Esophagus (tissue), 2 donors: ENCODE data around the gene AGAP2. TPM values are rescaled to one million over a fixed set of nuclear protein-coding genes. Genes with fewer than 3 reads are reported as not detected.

Experiments used
- H3K27ac ChIP-seq, 2 donors: one replicate each; pipeline ENCODE4 v1.5.1; 2013; ENCODE audit warnings: low read depth in 2 of 2, mild to moderate bottlenecking in 2 of 2, inconsistent platforms in 1 of 2, low read length in 1 of 2, moderate library complexity in 1 of 2
- H3K27me3 ChIP-seq, 2 donors: one replicate each; pipeline ENCODE4 v1.6.1; 2013; ENCODE audit warnings: low read length in 2 of 2, control low read depth in 1 of 2, mild to moderate bottlenecking in 1 of 2; ENCODE audit not compliant: insufficient read depth in 2 of 2, control insufficient read depth in 1 of 2
- H3K36me3 ChIP-seq, 2 donors: one replicate each; pipeline ENCODE4 v1.6.1; 2013; ENCODE audit warnings: low read length in 1 of 2; ENCODE audit not compliant: control insufficient read depth in 2 of 2, insufficient read depth in 2 of 2
- H3K4me1 ChIP-seq, 2 donors: one replicate each; pipeline ENCODE4 v1.6.1; 2013; ENCODE audit warnings: low read length in 1 of 2; ENCODE audit not compliant: control insufficient read depth in 2 of 2, insufficient read depth in 2 of 2
- H3K4me3 ChIP-seq, 2 donors: one replicate each; pipeline ENCODE4 v1.5.1; 2013; ENCODE audit warnings: low read length in 2 of 2, mild to moderate bottlenecking in 2 of 2, low read depth in 1 of 2, moderate library complexity in 1 of 2
- H3K9me3 ChIP-seq, 2 donors: one replicate each; pipeline ENCODE4 v1.6.1; 2013; ENCODE audit warnings: mild to moderate bottlenecking in 2 of 2, low read depth in 1 of 2, low read length in 1 of 2, moderate library complexity in 1 of 2; ENCODE audit not compliant: control insufficient read depth in 2 of 2, insufficient read depth in 1 of 2
- WGBS, 2 donors: extraction: QIAGEN DNeasy Blood & Tissue Kit; methylation state at CpG; one replicate each; pipeline ENCODE4 v1.1.7; 2013; 5-methylcytosine and 5-hydroxymethylcytosine counted together
- polyA plus RNA-seq, 2 donors: library from polyadenylated mRNA; stranded (reverse); fragments of 200-250 nt; gene quantifications; one replicate each; pipeline ENCODE4 v1.2.3, GENCODE V29; 2013
- donor health status: healthy with polysubstance abuse.
- donor health status: Bipolar disorder and iron deficiency.

The AGAP2 gene
- polyA plus RNA-seq, 2 donors: 0.61 to 0.94 TPM

DNA sequence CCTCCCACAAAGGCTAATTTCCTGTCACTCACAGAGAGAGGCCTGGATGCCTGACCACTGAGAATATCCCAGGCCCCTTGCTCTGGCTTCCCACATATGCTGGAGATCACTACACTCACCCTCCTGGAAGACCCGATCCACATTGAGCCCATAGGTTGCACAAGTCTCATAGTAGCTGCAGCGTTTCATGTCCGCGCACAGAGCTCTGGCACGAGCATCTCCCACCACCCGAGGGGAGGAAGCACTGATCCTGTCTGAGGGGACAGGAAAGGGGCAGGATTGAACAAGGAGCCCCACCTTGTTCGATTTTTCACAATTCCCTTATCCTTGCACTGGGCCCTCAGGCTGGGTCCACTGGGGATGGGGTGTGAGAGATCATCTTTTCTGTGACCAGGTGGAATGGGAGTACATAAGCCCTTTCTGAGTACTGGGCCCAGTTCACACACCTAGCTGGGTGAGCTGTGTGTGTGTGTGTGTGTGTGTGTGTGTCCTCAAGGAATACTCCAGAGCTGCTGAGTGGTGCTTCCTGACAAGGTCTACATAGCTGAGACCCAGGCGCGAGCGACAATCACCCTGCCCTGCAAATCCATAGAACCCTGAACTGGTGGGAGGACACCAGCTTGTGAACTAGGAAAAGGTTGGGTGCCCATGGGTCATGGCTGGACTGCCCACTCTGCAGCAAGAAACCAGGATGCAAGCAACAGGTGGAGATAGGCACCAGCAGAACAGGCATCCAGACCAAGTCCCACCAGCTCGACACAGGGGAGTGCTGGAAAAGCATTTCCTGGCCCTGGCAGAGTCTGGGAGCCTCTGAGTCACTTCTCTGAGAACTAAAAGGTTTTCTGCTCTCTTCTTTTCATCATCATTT lies 5.6 kb downstream of the AGAP2 start:
- WGBS, 2 donors: 81% methylated on average over 11 of the region's 11 CpGs

DNA sequence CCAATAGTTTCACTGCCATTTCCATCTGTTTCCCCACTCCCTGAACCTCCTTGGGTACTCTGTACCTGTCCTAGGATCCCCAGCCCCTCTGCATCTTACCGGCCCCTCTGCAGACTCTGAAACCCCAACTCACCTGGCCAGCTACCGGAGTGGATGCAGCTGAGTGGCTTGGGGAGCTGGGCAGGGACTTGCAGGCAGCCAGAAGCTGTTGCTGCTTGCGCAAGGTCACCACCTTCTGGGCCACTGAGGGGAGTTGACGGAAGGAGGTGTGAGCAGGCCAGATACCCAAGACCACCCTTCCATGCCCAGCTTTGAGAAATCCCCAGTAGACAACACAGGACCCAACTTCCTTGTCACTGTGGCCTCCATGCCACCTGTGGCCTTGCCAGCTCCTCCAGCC lies 6.3 kb downstream of the AGAP2 start:
- peaks cover 2 to 3% of the 10 kb centered on the region in 2 donors for H3K4me1 ChIP-seq
- 74 to 82% methylated on average over 4 of the region's 4 CpGs for WGBS, 2 donors
- peaks cover 0 to 8% of the 10 kb centered on the region in 2 donors for H3K27me3 ChIP-seq
- no peaks in the 10 kb centered on the region for H3K36me3 ChIP-seq
- H3K4me3 ChIP-seq: no peak overlapping the region
- no peaks in the 10 kb centered on the region for H3K9me3 ChIP-seq
- H3K27ac ChIP-seq: no peak overlapping the region

More for the DNA sequence above, 5.6 kb downstream of the AGAP2 start:
- Histone ChIP-seq H3K9me3 (no peaks in the 10 kb centered on the region), H3K4me3 (no peak overlapping the region), H3K36me3 (peaks cover 0 to 2% of the 10 kb centered on the region in 2 donors), H3K27me3 (peaks cover 0 to 15% of the 10 kb centered on the region in 2 donors), H3K27ac (no peak overlapping the region), H3K4me1 (peaks cover 2 to 6% of the 10 kb centered on the region in 2 donors)

DNA sequence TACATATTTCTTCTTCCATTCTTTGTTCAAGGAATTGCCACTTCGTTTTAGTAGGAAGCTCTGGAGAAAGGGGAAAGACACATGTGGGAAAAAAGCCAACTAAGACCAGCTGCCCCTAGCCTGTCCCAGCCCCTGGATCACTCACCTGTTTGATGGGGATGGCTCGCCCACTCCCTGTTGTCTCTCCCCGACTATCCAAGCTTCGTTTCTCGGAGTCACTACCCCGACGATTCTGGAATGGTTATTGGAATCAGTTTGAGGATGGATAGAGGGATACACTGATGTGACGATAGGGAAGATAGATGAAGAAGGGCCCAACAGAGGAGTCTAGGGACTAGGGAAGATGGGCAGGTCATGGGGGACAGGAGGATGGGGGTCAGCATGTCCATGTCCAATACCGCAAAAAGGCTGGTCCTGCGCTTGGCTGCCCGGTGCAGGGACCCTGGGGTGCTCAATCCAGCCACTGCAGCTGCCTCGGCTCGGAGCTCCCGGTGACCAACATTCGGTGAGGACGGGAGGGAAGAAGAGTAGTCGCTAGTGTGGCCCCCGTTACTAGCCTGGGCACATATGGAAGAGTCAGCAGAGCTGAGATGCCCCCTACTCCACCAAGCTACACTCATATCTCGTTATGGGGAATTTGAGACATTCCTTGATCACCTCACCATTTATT lies 7.0 kb downstream of the AGAP2 start:
- Histone ChIP-seq H3K4me1 (peaks cover 8% of the 10 kb centered on the region in 2 donors), H3K4me3 (no peak overlapping the region), H3K36me3 (no peaks in the 10 kb centered on the region), H3K9me3 (no peaks in the 10 kb centered on the region), H3K27ac (no peak overlapping the region), H3K27me3 (peaks cover 0 to 4% of the 10 kb centered on the region in 2 donors)
- 83 to 87% methylated on average over 19 of the region's 19 CpGs for WGBS, 2 donors

DNA sequence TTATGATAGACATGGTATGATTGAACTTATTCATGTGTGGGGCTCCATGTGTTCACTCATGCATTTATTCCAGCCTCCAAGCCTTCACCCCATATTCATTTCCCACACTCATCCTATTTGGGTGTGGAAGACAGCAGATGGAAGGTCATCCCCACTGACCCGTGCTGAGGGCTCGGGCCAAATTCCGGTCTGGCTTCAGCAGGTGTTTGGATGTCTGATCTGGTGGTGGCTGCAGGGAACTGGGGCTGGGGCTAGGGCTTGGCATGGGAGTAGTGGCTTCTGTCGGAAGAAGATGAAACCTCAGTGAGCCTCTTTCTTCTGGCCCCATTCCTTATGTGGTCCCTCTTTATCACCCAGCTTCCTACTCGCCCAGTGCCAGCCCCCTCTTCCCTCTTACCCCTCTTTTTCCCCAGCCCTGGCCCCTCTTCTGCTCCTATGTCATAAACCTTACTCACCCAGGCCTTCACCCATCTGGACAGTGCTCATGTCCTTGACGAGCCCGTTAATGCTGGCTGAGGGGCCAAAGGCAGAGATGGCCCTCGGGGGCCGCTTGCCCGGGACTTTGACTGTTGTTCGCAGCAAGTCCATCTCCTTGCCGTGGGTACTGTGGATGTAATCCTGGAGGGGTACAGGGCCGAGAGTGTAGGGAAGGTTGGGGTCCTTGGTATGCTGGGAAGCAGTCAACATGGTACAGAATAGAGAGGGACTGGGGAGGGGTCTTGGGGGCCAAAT lies 8.0 kb downstream of the AGAP2 start:
- Histone ChIP-seq H3K9me3 (no peaks in the 10 kb centered on the region), H3K4me3 (no peak overlapping the region), H3K27ac (no peak overlapping the region), H3K36me3 (no peaks in the 10 kb centered on the region), H3K4me1 (peaks cover 8 to 11% of the 10 kb centered on the region in 2 donors), H3K27me3 (no peaks in the 10 kb centered on the region)
- 80 to 86% methylated on average over 13 of the region's 13 CpGs for WGBS, 2 donors

DNA sequence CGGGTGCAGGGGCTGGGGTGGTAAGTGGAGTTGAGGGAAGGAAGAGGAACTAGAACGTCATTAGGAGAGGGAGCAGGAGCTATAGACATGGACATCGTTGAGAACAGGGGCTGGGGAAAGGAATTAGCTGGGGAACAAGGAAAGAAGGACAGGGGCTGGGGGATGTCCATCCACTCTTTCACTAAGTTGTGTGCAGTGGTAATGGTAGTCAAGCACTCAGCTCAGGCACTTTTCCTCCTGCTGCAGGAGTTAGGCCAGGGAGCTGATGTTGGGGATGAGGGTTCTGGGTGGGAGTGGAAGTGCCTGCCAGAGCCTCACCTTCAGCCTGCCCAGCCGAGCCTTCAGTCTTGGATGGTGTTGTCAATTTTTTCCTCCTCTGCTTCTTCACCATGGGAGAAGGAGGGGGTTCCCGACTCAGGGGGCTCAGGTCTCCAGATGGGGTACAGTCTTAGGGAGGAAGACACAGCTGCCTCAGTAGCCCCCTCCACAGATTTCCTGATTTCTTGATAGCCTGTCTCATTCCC lies 9.2 kb downstream of the AGAP2 start:
- Histone ChIP-seq H3K27me3 (no peaks in the 10 kb centered on the region), H3K4me1 (peaks cover 8 to 11% of the 10 kb centered on the region in 2 donors), H3K9me3 (no peaks in the 10 kb centered on the region), H3K36me3 (no peaks in the 10 kb centered on the region), H3K4me3 (no peak overlapping the region), H3K27ac (no peak overlapping the region)
- 50 to 53% methylated on average over 5 of the region's 5 CpGs for WGBS, 2 donors

DNA sequence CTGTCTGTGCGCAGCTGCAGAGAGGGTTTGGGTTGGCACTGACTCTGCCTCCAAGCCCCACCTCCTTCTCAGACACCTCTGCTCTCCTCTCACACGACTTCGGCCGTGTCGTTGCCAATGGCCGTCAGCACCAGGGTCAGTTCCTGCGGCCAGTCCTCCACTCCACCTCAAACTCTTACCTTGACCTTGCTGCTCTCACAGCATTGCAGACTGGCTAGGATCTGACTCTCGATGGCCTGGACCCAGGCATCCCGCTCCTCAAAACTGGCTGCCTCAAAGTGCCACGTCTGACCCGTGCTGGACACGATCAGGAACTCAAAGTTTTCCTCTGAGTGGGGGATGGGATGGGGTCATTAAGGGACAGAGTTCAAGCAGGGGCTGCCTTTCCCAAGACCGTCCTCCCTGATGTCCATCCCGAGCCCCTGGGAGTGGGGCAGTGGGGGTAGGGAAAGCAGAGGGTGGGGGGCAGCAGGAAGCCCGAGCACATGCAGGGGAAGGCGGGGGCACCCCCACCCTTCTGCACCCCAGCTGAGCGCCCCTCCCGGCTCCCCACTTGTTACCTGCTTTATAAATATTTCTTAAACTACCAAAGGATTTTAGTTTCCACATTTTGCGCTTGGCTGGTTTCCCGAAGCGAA lies 10.7 kb downstream of the AGAP2 start:
- Histone ChIP-seq H3K27ac (no peak overlapping the region), H3K9me3 (no peaks in the 10 kb centered on the region), H3K36me3 (no peaks in the 10 kb centered on the region), H3K4me3 (no peak overlapping the region), H3K4me1 (peaks cover 8 to 11% of the 10 kb centered on the region in 2 donors), H3K27me3 (no peaks in the 10 kb centered on the region)
- WGBS, 2 donors: 66 to 72% methylated on average over 21 of the region's 21 CpGs

DNA sequence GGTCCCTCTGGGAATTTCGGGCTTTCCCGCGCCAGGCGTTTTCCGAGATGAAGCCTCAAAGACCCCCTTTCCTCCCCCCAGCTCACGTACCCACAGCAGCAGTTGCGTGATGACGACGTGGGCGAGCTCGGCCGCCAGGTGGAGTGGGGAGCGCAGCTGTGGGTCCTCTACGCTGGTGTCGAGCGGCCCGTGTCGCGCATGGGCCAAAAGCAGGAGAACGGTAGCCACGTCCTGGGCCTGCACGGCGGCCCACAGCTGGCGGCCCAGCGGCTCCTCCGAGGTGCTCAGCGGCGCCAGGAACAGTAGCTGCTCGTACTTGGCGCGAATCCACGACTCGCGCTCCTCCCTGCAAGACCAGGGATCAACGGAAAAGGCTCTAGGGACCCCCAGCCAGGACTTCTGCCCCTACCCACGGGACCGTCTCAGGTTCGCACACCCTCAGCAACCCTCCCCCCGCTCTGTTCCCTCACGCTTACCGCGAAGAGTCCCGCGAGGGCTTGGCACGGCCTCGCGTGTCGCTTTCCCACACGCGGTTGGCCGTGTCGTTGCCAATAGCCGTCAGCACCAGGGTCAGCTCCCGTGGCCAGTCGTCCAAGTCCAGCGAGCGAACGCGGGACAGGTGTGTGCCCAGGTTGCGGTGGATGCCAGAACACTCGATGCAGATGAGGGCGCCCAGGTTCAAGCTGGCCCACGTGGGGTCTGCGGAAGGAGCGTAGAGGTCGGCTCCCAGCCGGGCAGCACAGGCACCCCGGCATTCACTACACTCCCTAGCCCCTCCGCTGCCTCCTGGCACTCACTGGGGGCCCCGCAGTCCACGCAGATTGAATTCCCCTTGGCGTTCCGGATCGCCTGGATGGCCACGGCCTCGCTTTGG lies 11.4 kb downstream of the AGAP2 start:
- Histone ChIP-seq H3K27ac (peak overlapping the region; percentile 3 to 72), H3K4me1 (peaks cover 8 to 11% of the 10 kb centered on the region in 2 donors), H3K4me3 (peak overlapping the region; percentile 59 to 84), H3K36me3 (no peaks in the 10 kb centered on the region), H3K27me3 (no peaks in the 10 kb centered on the region), H3K9me3 (no peaks in the 10 kb centered on the region)
- WGBS, 2 donors: 33 to 34% methylated on average over 76 of the region's 76 CpGs

DNA sequence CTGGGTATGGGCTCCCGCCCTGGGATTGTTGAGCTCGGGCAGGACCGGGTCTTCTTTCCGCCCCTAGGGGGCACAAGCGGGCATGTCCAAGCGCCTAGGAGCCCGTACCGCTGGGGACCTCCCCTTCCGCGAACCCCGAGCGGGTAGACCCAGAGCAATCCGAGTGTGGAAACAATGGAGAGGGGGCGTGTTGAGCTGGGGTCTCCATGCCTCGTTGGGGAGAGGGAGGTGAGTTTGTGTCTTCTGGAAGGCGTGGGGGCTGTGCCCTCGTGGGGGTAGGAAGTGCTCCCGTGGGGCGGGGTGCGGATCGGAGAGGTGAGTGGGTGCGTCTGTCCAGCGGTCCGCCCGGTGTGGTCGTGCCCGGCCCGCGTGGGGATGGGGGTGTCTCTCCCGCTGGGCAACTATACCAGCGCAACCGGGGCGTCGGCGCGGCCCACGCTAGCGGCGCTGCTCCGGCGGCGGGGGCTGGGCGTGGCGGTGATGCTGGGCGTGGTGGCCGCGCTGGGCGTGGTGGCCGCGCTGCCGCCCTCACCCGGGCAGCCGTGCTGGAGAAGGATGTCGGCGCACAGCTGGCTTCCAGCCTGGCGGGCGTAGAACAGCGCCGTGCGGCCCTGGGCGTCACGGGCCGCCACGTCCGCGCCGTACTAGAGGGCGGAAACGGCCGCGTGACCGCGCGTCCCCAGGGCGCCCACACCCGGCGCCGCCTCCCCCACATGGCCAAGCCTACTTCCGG lies 12.2 kb downstream of the AGAP2 start:
- H3K27ac ChIP-seq: peak overlapping the region; percentile 72 to 86
- no peaks in the 10 kb centered on the region for H3K9me3 ChIP-seq
- no peaks in the 10 kb centered on the region for H3K27me3 ChIP-seq
- H3K4me1 ChIP-seq: peaks cover 8 to 11% of the 10 kb centered on the region in 2 donors
- peak overlapping the region; percentile 59 to 84 for H3K4me3 ChIP-seq
- H3K36me3 ChIP-seq: peaks cover 0 to 4% of the 10 kb centered on the region in 2 donors
- 24 to 30% methylated on average over 74 to 79 of the region's 79 CpGs for WGBS, 2 donors
